Measurements from ENCODE around the gene LIN28B. TPM values are rescaled to one million over a fixed set of nuclear protein-coding genes. Genes with fewer than 3 reads are reported as not detected.

The LIN28B gene
- total and polyA plus RNA-seq, 2 of the 4 experiments (the other 2 are of a cell fraction): not detected

DNA sequence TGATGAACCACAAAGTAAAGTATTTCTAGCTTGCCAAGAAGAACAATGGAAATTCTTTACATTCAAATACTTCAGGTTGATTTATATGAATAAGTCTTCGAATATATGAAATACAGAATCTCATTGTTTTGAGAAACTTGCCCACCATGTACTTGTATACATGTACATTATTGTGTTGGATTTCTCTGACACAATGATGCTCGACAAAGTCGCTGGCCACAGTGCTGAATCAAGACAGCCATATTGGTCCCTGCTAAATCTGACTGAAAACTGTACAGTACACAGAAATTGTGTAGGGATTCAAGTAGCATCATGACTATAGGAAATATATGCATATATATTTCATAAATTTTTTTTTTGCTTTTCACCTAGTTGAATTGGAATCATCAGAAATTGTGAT lies 13.1 kb upstream of the LIN28B start:
- Histone ChIP-seq H4K8ac (ENCODE audit: low read depth in 2 of 2, low read length in 2 of 2) (no peak overlapping the region), H3K23ac (ENCODE audit: low read depth, low read length) (no peak overlapping the region), H2BK120ac (ENCODE audit: low read depth, low read length) (no peak overlapping the region), H3K4me2 (ENCODE audit: low read depth, low read length) (no peak overlapping the region), H3K27me3 (ENCODE audit: control insufficient read depth, insufficient read depth, low read length) (peaks cover 17% of the 10 kb centered on the region), H3K9me1 (ENCODE audit: insufficient read depth, low read length) (no peaks in the 10 kb centered on the region), H2AK5ac (ENCODE audit: low read depth, low read length) (no peak overlapping the region), H3K9me3 (ENCODE audit: control insufficient read depth, insufficient read depth, low read length) (peaks cover 2% of the 10 kb centered on the region; the same call in 1 of the 2 replicates), H3K14ac (replicated peaks; ENCODE audit: low read depth, low read length) (no peak overlapping the region), H2AFZ (replicated peaks; ENCODE audit: low read length, poor library complexity) (no peak overlapping the region), H3K56ac (ENCODE audit: extremely low read depth, insufficient read depth, low read length) (no peak overlapping the region), H2BK20ac (ENCODE audit: low read depth, low read length) (no peak overlapping the region), H3K4me3 (ENCODE audit: insufficient read depth, low read depth, low read length) (no peak overlapping the region), H3K4me1 (ENCODE audit: control insufficient read depth, insufficient read depth, low read length) (no peaks in the 10 kb centered on the region; the same call in 1 of the 2 replicates), H4K5ac (ENCODE audit: low read depth, low read length) (no peak overlapping the region), H3K27ac (ENCODE audit: insufficient read depth, low read length) (no peak overlapping the region), H3K4ac (ENCODE audit: low read depth, low read length) (no peak overlapping the region), H3K79me1 (ENCODE audit: low read depth in 1 of 2, low read length in 2 of 2) (no peaks in the 10 kb centered on the region), H3K36me3 (ENCODE audit: control insufficient read depth, insufficient read depth, low read length) (no peaks in the 10 kb centered on the region), H3K9ac (ENCODE audit: low read depth, low read length) (no peak overlapping the region), H2AK9ac (replicated peaks; ENCODE audit: low read depth, low read length, poor library complexity) (no peak overlapping the region), H2BK15ac (ENCODE audit: low read depth, low read length) (no peak overlapping the region), H4K91ac (ENCODE audit: insufficient read depth, low read depth, low read length) (no peak overlapping the region), H2BK5ac (ENCODE audit: low read depth, low read length, poor library complexity, severe bottlenecking) (no peak overlapping the region), H4K20me1 (ENCODE audit: insufficient read depth, low read length) (no peaks in the 10 kb centered on the region), H3K18ac (ENCODE audit: low read depth, low read length) (no peak overlapping the region)
- peak; percentile 20 for DNase-seq
- no peak for ATAC-seq (ENCODE audit: low read depth)
- dilution Hi-C loops (cut with HindIII; ENCODE audit: low sequenced_read_pairs, unreplicated experiment) (no loop called here), in situ Hi-C loops (cut with MboI; ENCODE audit: low sequenced_read_pairs) (loop anchor here (10.0 kb wide), 1 partner anchor 131 kb away; no protein-coding TSS in a partner anchor), intact Hi-C loops (cut with micrococcal nuclease) (no loop called here)
- WGBS, 2 experiments (ENCODE audit: extremely low coverage in 2 of 2, insufficient read length in 1 of 2): no CpG with 5 or more reads among the region's 3 CpGs
- BruUV-seq (replicated peaks): no TSS peak
- POLR2A ChIA-PET (ENCODE audit: unreplicated experiment): no interaction called here
- no peak for TF ChIP-seq MAFK (IDR thresholded peaks at IDR 0.05; ENCODE audit: low read depth, low read length)
- TF ChIP-seq FOS (IDR thresholded peaks at IDR 0.05; ENCODE audit: low read depth, low read length): no peak
- no peak for TF ChIP-seq BHLHE40 (IDR thresholded peaks at IDR 0.05; ENCODE audit: low read depth, low read length)
- TF ChIP-seq, protein P1, sequence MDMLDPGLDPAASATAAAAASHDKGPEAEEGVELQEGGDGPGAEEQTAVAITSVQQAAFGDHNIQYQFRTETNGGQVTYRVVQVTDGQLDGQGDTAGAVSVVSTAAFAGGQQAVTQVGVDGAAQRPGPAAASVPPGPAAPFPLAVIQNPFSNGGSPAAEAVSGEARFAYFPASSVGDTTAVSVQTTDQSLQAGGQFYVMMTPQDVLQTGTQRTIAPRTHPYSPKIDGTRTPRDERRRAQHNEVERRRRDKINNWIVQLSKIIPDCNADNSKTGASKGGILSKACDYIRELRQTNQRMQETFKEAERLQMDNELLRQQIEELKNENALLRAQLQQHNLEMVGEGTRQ (IDR thresholded peaks at IDR 0.05; ENCODE audit: low read depth, low read length): no peak
- no peak for TF ChIP-seq RAD21 (IDR thresholded peaks at IDR 0.05; ENCODE audit: low read length)
- TF ChIP-seq MXI1 (IDR thresholded peaks at IDR 0.05; ENCODE audit: borderline replicate concordance, low read depth, low read length): no peak
- TF ChIP-seq RFX5 (IDR thresholded peaks at IDR 0.05; ENCODE audit: low read depth, low read length): no peak
- TF ChIP-seq CHD1 (IDR thresholded peaks at IDR 0.05; ENCODE audit: low read depth, low read length): no peak
- TF ChIP-seq SMC3 (IDR thresholded peaks at IDR 0.05; ENCODE audit: low read depth, low read length): no peak
- no peak for TF ChIP-seq POLR2A (IDR thresholded peaks at IDR 0.05; ENCODE audit: low read depth, low read length)
- TF ChIP-seq MAZ (IDR thresholded peaks at IDR 0.05; ENCODE audit: borderline replicate concordance, low read depth, low read length): no peak
- TF ChIP-seq, protein P2, sequence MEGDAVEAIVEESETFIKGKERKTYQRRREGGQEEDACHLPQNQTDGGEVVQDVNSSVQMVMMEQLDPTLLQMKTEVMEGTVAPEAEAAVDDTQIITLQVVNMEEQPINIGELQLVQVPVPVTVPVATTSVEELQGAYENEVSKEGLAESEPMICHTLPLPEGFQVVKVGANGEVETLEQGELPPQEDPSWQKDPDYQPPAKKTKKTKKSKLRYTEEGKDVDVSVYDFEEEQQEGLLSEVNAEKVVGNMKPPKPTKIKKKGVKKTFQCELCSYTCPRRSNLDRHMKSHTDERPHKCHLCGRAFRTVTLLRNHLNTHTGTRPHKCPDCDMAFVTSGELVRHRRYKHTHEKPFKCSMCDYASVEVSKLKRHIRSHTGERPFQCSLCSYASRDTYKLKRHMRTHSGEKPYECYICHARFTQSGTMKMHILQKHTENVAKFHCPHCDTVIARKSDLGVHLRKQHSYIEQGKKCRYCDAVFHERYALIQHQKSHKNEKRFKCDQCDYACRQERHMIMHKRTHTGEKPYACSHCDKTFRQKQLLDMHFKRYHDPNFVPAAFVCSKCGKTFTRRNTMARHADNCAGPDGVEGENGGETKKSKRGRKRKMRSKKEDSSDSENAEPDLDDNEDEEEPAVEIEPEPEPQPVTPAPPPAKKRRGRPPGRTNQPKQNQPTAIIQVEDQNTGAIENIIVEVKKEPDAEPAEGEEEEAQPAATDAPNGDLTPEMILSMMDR (conservative IDR thresholded peaks at IDR 0.05; ENCODE audit: low read depth, low read length): no peak
- no peak for TF ChIP-seq RCOR1 (IDR thresholded peaks at IDR 0.05; ENCODE audit: insufficient replicate concordance, low read length)
- TF ChIP-seq CEBPB (IDR thresholded peaks at IDR 0.05; ENCODE audit: low read depth, low read length): no peak
- CTCF ChIA-PET: no interaction called here
